Stimulated activated CD8-positive, alpha-beta memory T cell treated with anti-CD3 and anti-CD28 coated beads, Interleukin-7, amount 100 ng/mL, for 4 hours (primary cell): ENCODE results near the gene LYL1.

Experiments
- DNase-seq, 2 donors: peaks; one replicate each; pipeline ENCODE4 v3.0.0-alpha.2; 2020; ENCODE audit warnings: low read depth in 2 of 2

LYL1 gene

DNA sequence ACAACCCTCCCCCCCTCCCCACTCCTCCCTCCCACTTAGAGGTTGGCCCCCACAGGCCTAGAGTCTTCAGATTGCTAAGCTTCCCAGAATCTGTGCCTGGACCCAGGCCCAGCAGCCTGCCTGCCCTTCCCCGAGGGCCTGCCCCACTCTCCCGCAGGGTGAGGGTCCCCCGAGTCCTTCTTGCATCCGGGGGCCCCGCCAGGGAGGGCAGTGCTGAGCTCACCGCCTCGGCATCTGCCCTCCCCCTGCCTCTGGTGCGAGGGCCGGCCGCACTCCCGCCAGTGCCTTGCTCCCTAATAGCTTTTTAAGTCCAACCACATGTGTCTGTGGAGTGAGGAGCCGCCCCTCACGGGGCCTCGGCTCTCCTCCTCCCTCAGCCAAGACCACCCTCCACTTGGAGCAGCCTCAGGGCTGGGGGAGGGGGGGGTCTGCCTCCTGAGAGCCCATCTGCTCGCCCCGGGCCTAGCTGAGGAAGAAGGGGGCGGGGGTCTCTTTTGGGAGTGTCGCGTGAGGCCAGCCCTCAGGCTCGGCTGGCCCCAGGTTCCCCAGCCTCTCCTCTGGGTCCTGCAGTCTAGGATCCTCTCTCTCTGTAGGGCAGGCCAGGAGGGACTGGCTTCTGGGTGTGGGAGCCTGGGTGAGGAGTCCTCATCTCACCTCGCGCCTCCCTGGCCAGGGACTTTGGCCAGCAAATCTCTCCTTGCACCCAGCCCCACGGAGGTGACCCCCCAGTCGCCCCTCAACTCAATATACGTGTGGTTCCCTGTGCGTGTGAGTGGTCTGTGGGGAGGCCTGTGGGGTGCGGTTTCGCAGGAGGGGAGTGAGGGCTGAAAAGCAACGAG, 47.2 kb downstream of the LYL1 start:
- no peak for DNase-seq

DNA sequence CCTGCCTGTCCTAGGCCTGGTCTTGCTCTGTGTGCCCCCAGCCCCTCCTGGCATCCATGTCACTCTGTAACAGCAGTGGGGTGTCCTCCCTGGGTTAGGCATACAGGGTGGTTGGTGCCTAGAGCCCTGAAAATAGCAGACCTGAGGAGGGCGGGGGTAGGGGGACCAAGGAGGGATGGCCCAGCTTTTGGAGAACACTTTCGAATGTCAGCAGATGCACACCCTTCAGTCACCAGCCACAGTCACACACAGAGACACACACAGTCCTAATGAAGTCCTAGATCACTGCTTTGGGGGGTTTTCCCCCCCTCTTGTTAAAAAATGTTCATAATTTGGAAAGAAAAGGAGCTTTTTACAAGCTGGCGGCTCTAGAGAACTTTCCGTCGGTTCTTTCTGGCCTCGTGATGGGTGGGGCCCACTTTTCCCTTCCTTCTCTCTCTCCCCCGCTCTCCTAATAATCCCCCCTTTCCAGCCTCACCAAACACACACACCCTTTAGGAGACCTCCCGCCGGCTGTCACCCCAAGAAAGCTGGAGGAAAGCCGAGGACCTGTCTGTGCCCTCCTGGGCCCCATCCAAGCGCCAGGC, 47.9 kb downstream of the LYL1 start:
- no peak for DNase-seq

DNA sequence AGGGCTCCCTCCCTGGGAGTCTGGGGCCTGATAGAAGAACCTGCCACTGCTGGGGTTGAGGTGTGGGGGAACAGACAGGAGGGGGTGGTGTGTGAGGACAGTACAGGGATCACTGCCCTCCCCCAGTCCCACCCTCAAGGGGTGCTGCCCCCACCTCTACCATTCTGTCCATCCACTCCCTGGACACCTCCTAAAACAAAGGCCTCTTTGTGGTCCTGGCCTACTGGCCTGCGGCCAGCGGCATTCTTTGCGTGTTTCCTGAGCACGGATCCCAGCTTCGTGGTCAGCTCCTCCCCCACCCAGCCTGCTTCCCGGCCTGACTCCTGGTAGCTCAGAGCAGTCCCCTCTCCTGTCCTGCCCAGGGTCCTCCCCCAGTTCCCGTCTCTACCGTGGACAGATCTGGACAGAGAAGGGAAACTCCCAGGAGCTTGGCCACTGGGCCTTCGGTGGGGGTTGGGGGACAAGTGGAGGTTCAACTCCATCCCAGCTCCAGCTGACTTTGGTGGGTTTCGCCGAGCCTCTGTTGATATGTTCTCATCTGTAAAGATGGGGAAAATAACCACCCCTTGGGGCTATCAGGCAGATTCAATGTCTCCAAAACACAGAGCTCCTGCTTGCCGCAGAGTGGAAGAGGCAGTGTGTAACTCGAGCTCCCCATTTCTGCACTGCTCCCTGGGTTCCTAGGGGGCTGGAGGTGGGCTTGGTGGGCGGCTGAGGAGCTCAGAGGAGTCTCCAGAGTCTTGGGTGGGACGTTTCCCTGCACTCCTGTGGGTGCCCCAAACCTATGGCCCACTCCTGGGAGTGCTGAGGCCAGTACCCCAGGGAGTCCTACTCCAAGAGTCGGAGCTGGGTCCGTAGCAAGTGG, 48.7 kb downstream of the LYL1 start:
- DNase-seq: no peak

DNA sequence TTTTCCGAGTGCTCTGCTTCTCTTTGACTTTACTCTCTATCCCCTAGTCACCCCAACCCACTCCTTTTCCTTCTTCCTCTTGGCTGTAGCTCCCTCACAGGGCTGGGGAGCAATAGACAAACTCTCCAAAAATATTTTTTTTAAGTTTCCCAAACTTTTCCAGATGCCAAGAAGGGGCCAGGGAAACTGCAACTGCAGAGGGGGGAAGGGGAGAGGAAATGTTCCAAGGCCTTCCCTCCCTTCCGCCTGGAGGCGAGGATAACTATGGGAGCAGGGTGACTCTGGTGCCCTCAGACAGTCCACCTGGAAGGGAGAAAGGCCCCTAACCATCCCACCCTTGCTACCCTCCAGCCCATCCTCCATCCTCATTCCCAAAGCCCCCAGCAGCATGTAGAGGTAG, 49.4 kb downstream of the LYL1 start:
- no peak for DNase-seq

- DNase-seq: no peak
These were observed 50.0 kb downstream of the LYL1 start for GRCh38 chr19:13052447-13053175.

- no peak for DNase-seq
These were observed 51.0 kb downstream of the LYL1 start for GRCh38 chr19:13051557-13052165.

DNA sequence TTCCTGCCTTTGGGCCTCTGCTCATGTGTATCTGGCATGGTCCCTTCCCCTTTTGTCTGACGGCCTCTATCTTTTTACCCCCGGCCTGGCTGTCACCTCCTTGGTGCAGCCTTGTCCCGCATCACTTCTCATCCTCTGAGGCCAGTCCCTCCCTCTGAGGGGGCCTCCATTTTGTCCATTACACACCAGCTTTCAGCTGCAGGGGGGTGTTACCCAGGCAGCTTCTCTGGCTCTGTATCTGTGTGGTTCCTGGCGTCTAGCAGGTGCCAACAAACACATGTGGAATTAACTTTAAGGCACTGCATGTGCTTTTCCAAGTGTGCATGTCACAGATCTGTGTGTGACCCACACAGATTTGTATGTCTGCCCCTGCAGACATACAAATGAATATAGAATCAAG, 52.4 kb downstream of the LYL1 start:
- DNase-seq: no peak
